Fibroblast of skin of abdomen (primary cell): ENCODE data around the gene POMP.
"Not testable (repeated sequence)": the region's sequence is repeated elsewhere in the genome, so short reads cannot be mapped to it uniquely, and the experiment has no call there.

ENCODE experiments used
- DNase-seq: peaks from one replicate; pipeline ENCODE4 v3.0.0-alpha.2; 2013

The POMP gene

DNA sequence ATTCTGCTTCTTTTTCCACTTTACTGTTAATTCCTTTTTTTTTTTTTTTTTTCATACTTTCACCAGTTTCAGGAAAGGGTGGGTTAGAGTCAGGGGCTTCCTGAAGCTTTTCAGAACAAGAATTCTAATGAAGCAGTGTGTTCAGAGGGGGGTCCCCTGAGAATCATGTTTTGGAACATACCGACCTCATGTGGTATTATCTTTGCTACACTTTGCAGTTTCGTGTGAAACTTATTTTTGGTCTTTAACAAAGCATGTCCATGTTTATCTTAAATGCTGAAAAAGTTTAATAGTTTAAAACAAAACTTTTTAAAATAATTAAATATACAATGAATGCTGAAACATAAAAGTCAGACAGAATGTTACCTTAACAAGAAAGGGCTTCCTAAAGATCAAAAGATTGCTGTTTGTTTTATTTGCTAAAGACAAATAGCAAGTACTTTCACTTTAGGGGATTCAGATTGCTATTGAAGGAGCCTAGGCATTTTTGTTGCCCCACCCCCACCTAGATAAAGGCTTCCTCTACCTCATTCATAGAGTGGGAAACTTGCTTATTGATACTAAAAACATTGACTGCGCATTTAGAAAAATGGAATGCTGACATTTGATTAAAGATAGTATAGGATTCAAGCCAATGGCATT is 21.1 kb upstream of the POMP start:
- no peak for DNase-seq

DNA sequence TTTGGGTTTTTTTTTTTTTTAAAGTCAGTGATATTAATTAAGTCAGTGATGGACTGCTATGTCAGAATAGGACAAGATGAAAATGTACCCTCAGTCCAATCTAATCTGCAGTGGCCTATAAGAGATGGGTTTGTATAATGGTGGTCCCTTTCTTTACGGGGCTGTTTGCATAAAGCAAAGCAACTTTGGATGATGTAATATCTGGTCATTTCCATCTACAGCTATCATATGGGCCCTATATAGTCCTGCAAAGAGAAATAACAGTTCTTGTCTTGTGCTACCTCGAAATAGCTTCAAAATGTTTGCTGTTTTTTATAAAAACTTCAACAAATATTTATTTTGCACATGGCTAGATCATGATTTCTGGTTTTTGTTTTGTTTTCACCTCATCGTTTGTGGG is 20.2 kb upstream of the POMP start:
- DNase-seq: no peak

DNA sequence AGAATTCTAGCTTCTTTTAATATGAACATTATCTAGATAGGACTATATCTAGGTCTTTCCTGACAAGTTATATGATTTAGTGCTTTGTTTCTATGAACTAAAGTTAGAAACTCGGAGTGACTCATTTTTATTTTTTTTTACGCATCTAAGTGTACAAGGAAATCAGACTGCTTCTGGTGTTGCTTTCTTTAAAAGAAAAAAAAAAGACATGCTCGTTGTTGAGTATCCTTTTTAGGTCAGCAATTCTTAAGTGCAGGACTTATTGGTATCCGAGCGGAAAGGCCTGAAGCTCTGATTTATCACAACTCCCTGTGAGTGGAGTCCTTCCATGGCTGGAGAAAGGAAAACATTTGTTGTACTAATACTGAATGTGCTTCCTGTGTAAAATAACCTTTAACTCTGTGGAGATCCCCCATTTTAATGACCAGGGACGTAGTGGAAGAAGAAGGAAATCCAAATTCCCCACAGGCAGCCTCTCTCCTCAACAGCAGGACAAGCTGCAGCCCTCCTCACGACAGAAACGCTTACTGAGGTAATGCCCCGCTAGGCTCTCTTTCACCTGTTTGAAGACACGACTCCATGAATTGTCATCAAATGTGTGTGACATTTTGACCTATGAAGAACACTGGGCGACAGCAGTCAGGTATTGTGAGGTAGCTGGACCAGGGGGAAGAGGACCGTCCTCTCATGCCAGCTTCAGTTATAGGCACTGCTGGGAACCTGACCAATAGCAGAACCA is 17.9 kb upstream of the POMP start:
- no peak for DNase-seq

DNA sequence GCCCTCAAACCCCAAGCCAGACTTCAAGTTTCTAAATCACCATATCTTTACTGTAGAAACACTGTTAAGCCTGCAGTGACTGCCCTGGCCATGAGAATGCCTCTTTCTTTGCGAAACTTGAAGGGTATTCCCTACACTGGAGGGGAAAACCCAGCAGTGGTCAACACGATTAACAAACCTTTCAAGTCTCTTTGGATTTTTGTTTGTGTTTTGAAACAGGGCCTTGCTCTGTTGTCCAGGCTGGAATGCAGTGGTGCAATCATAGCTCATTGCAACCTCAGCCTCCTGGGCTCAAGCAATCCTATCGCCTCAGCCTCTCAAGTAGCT is 17.4 kb upstream of the POMP start:
- no peak for DNase-seq

DNA sequence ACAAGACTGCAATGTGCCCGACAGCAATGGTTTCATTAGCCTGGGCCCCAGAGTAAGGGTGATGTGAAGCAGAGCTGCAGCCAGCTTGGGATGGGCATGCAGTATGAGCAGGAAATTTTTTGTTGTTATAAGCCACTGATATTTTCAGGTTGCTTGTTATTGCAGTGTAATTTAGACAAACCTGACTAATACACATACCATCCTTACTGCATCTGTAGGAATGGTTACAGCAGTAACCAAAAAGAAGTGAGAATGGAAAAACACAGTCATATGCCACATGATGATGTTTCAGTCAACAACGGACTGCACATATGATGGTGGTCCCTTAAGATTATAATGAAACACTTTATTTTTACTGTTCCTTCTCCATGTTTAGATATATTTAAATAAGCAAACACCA is 8.6 kb upstream of the POMP start:
- DNase-seq: no peak

DNA sequence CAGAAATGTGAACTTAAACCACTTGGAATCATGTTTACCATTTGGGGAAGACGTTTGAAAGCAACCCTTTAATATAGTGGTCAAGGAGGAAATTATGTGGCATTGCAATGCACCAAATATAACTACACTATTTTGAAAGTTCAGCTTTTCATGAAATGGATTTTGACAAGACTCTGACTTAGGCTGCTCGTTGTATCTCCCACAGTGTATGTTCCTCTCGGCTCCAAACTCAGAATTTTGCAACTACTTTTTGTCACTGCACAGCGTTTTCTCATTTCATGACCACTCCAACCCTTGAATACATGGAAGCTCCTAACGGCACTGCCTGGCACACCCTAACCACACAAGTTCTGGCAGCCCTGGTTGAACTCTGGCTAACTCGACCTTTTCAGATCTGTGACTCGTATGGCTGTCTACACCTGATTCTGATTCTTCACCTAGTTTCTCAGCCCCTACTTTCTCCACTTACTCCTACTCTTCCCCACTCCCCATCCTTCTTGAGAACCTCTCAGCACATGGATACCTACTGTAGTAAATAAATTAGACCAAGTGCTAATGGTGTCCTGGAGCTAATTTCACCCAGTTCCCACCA is 7.0 kb upstream of the POMP start:
- DNase-seq: no peak

DNA sequence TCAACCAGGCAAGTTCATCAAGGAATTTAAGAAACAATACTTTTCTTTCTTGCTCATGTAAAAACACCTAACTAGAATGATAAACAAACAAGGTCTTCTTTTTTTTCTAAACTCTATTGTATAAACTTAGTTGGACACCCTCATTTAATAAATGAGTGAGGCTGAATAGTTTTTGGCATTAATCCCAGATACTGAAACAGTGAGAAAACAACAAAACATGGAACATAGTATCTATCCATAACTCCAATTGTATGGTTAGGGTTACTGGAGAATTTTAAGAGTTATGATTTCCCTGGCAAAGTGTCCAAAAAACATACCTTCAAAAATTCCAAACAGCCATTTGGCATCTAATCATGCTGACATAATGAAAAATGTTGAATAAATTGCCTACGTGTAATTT is 5.8 kb upstream of the POMP start:
- DNase-seq: no peak

DNA sequence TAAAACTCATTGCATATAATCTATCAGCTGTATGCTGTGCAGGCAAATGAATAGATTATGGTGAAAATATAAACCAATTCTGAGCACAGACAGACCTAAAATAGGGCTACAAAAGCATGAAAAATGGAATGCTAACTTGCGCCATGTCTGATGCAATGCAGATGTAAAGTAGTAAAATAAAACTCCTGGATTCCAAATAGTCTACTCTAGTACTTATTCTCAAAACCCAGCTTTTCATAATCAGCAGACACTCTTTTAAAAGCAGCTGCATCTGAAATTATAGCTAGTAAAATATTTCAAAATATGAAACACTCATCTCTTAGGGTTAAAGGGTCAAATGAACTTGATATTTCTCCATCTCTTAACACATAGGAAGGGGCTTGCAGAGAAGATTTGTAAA is 4.7 kb upstream of the POMP start:
- DNase-seq: peak; percentile 68

DNA sequence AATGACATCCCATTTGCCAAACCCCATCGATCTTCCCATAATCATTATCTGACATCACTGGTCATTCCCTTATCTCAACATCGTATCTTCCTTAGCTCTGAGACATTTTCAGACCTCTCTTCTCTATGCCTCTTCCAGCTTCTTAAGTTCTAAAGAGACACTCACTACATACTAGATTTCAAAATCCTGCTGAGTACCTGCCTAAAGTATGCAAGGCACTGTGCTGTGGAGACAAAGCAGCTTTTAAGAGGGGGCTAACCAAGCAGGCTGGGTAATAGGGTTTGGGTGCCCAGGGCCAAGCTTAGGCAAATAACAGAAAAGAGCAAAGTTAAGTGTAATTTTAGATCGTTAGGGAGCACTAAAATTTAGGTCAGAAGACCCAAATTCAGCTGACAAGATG is 3.4 kb upstream of the POMP start:
- peak; percentile 73 for DNase-seq

DNA sequence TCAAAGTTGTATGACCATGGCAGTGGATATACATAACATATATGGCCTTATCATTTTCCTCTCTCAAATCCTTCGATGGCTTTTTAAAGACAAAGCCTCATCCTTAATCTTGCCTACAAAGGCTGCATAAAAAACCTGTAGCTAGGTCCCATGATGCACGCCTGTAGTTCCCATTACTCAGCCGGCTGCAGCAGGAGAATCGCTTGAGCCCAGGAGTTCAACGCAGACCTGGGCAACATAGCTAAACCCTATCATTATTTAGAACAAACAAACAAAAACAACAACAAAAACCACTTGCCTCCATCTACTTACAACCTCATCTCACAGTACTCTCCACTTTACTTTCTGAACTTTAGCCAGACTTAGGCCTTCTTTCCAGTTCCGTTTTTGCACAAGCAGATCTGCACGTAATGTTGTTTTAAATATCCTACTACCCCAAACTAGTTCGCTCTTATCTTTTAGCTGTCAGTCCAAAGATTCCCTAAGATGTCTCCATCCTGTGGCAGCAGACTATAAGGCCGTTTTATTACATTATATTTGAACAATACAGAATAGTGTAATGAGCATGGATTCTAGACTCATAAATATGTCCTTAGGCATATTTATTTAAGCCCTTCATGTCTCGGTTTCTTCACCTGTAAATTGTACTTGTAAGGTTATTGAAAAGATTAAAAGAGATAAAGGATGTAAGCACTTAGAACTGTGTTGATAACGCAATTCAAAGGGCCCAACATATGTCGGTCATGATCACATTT is 969 bp upstream of the POMP start:
- DNase-seq: peak; percentile 10

DNA sequence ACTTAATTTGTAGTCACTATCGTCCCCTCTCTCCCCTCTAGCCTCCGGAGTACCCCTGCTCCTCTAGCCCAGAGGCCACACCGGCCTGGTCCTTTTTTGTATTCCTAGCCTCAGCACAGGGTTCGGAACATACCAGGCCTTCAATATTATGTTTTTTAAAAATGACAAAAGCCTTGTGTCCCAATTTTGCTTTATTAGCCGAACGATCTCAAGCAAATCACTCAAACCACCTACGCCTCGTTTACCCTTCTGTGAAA is 463 bp upstream of the POMP start:
- no peak for DNase-seq

DNA sequence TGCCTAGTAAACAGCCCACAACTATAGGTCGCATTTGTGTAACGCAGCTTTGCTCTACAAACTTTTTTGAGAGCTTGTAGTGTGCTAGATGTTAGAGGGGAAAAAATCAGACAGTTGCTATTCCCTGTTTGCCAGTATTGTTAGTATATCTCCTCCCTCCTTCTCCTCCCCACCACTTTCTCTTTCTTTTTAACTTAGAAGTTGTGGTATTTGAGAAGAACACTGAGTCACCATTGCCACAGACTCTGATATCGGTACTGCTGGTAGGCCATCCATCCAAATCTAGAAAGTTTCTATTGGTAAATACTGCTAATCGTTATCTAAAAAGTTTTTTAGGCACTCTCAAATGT is 666 bp downstream of the POMP start:
- DNase-seq: peak; percentile 25

DNA sequence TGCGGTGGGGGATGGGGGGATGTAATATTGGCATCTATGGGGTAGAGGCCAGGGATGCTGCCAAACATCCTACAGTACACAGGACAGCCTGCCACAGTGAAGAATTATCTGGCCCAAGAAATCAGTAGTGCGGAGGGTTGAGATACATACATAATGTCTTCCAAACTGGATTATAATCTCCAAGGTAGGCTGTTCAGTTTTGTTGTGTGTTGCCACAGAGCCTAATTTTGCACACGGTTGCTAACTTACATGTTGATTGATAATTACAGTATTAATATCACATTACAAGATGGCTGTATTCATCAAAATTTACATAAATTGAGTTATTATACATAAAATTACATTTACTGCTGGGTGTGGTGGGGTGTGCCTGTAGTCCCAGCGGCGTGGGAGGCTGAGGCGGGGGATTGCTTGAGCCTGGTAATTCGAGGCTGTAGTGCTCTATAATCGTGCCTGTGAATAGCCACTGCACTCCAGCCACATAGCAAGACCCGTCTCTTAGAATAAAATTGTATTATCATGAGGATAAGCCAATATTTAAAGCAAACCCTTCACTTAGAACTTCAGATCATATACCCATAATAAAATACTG is 8.1 kb downstream of the POMP start:
- DNase-seq: no peak

DNA sequence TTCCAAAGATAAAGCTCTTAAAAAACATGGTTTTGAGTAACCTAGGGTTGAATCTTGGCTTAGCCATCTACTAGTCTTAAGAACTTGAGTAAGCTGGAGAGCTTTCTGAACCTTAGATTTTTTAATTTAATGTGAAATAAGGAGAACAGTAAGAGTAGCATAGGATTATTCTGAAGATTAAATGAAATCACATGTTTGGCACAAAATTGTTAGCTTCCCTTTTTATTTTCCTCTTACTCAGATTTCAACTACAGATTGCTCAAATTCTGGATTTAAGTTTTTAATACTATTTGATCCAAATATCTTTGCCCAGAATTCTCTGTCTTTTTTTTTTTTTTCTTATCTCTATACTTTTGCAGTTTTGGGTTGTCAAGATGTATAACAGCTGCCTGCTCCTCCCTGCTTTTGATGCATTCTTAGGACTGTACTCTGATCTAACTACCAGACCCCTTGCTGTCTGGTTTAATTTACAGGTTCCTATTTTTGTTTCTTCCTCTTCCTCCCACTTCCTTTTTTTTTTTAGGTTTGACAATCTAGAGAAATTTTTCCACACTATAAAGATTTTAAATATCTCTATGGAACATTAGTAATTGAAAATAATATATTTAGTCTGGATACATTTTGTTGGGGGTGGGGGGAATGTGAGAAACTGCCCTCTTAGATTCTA is 12.3 kb downstream of the POMP start:
- no peak for DNase-seq

DNA sequence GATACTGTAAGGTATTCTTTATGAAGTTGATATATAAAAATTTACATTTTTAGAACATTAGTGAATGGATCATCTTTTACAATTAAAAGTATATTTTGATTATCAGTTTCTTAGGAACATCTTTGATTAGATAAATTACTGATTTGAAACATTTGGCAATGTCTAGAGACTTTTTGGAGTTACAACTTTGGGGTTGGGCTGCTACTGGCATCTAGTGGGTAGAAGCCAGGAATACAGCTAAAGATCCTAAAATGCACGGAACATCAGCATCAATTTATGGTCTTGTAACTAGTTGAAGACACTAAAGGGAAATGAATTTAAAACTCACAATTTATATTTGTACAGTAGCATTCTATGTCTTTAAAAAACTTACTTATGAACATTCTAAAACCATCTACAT is 19.9 kb downstream of the POMP start:
- DNase-seq: no peak

DNA sequence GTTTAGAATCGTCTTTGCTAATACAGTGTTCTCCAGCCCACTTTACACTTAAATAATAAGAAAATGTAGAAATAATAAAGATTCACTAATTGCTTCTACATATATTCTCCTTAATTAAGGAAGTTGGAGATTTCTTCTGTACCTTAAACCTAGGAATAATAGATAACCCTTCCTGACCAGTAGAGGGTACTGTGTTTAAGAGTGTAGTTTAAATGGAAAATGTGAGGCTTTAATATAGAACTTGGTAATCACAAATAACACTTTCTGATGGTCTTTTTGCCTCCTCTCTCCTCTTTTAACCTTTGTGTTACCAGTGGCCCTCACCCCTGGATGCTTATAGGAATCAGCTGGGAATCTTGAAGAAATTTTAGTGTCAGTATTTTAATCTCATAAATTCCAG is 20.7 kb downstream of the POMP start:
- peak; percentile 20 for DNase-seq

DNA sequence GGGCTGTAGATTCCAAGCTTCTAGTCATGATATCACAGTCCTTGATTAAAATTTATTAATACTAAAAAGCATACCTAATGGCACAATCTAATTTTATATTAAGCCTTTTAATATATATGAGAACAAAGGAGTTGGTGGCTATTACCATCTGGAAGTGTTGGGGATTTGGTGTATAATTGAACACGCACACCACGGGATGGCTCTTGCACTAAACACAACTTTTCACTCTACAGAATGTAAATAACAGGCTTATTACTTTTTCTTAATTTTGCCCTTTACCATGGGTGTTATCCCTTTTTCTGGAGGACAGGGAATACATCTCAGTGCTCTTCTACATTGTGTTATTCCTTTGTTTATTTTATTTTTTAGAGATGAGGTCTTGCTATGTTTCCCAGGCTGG is 21.6 kb downstream of the POMP start:
- DNase-seq: no peak

DNA sequence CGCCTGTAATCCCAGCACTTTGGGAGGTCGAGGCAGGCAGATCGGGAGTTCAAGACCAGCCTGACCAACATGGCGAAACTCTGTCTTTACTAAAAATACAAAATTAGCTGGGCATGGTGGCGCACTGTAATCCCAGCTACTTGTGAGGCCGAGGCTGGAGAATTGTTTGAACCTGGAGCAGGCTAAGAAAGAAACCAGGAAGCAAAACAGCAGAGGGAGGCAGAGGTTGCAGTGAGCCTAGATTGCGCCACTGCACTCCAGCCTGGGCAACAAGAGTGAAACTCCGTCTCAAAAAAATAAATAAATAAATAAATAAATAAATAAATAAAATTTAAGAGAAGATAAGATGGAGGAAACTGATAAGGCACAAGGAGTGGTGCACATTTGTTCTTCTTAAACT is 24.2 kb downstream of the POMP start:
- not testable (repeated sequence) for DNase-seq

DNA sequence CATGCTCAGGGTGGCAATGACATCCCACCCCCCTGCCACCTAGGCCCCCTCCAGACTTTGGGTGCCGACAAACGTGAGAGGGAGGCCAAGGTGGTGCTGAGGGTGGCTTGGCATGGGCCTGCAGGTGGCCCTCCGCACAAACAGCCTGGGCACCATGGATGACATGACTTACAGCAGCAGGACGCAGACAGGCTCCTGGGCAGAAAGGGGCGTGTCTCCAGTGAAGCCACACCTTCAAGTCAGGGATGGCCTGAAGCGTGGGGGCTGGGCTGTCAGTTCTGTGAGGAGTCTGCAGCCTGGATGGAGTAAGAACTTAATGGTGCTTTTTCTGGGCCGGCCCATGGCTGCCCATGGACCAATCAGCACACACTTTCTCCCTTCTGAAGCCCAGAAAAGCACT is 25.3 kb downstream of the POMP start:
- no peak for DNase-seq

DNA sequence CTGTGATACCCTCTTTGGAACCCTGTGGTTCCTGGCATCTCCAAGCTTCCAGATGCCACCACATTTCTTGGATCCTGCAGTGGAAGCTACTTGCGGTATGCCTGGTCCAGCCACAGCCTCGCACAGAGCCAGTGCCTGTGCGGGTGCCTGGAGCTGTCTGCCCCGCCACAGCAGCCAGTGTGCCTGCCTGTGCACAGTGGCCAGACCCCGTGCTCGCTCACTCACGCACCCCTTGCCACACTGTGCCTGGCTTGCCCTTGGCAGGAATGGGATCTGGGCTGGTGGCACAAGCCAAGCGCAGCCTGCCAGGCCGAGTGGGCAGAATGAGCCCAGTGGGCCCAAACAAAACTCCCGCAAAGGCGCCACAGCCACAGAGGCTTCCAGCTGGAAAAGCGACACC is 26.2 kb downstream of the POMP start:
- DNase-seq: no peak

DNA sequence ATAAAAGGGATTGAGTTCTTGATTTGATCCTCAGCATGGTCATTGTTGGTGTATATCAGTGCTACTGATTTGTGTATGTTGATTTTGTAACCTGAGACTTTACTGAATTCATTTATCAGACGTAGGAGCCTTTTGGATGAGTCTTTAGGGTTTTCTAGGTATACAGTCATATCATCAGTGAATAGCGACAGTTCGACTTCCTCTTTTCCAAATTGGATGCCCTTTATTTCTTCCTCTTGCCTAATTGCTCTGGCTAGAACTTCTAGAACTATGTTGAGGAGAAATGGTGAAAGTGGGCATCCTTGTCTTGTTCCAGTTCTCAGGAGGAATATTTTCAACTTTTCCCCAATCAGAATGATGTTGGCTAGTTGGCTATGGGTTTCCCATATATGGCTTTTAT is 27.0 kb downstream of the POMP start:
- DNase-seq: no peak

DNA sequence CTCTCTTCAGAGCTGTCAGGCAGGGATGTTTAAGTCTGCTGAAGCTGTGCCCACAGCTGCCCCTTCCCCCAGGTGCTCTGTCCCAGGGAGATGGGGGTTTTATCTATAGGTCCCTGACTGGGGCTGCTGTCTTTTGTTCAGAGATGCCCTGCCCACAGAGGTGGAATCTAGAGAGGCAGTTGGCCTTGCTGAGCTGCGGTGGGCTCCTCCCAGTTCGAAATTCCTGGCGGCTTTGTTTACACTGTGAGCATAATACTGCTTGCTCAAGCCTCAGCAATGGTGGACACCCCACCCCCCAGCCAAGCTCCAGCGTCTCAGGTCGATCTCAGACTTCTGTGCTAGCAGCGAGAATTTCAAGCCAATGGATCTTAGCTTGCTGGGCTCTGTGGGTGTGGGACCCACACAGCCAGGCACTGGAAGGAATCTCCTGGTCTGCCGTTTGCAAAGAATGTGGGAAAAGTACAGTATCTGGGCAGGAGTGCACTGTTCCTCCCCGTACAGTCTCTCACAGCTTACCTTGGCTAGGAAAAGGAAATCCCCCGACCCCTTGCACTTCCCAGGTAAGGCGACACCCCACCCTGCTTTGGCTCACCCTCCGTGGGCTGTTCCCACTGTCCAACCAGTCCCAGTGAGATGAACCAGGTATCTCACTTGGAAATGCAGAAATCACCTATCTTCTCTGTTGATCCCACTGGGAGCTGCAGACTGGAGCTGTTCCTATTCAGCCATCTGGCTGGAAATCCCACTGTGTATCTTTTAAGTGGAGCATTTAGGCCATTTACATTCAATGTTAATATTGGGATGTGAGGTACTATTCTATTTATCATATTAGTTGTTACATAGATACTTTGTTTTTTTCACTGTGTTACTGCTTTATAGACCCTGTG is 34.9 kb downstream of the POMP start:
- peak; percentile 40 for DNase-seq
